Mesenchymal stem cell (in vitro differentiated cells and primary cell): Measurements from ENCODE around the gene TECPR1. TPM values are rescaled to one million over a fixed set of nuclear protein-coding genes. Genes with fewer than 3 reads are reported as not detected.

ENCODE experiments used
- DNase-seq: peaks from one replicate; pipeline ENCODE4 v3.0.0-alpha.2; 2013
- H2AFZ ChIP-seq: one replicate; pipeline ENCODE4 v1.6.1; 2013; ENCODE audit warnings: low read depth, mild to moderate bottlenecking, control low read depth, inconsistent platforms, low read length, moderate library complexity
- H2AK5ac ChIP-seq: 2 replicates; pipeline ENCODE4 v1.6.1; 2013; ENCODE audit warnings: low read length, moderate library complexity, mild to moderate bottlenecking, inconsistent platforms; ENCODE audit not compliant: severe bottlenecking
- H2BK120ac ChIP-seq: one replicate; pipeline ENCODE4 v1.6.1; 2013; ENCODE audit warnings: low read depth, mild to moderate bottlenecking, inconsistent platforms, low read length, moderate library complexity
- H2BK12ac ChIP-seq, 2 experiments: one replicate each; pipeline ENCODE4 v1.6.1; 2013; ENCODE audit warnings: inconsistent platforms in 2 of 2, low read length in 2 of 2, mild to moderate bottlenecking in 2 of 2, moderate library complexity in 2 of 2, control low read depth in 1 of 2
- H2BK15ac ChIP-seq: one replicate; pipeline ENCODE4 v1.6.1; 2013; ENCODE audit warnings: mild to moderate bottlenecking, low read depth, inconsistent platforms; ENCODE audit not compliant: poor library complexity, severe bottlenecking
- H2BK5ac ChIP-seq: 2 replicates; pipeline ENCODE4 v1.6.1; 2013; ENCODE audit warnings: low read depth, mild to moderate bottlenecking, low read length, control low read depth, inconsistent platforms; ENCODE audit not compliant: poor library complexity, severe bottlenecking
- H3K14ac ChIP-seq, 2 experiments: one replicate each; pipeline ENCODE4 v1.6.1; 2013; ENCODE audit warnings: inconsistent platforms in 2 of 2, low read length in 2 of 2, control low read depth in 1 of 2, mild to moderate bottlenecking in 1 of 2, moderate library complexity in 1 of 2
- H3K18ac ChIP-seq, 2 experiments: one replicate each; pipeline ENCODE4 v1.6.1; 2013; ENCODE audit warnings: inconsistent platforms in 2 of 2, low read length in 2 of 2, control low read depth in 1 of 2, low read depth in 1 of 2, mild to moderate bottlenecking in 1 of 2
- H3K23ac ChIP-seq, 2 experiments: one replicate each; pipeline ENCODE4 v1.6.1; 2013; ENCODE audit warnings: inconsistent platforms in 2 of 2, low read length in 2 of 2, mild to moderate bottlenecking in 2 of 2, moderate library complexity in 2 of 2, control low read depth in 1 of 2
- H3K27ac ChIP-seq: 2 replicates; pipeline ENCODE4 v1.5.1; 2013; ENCODE audit warnings: mild to moderate bottlenecking, moderate library complexity, low read length, control low read depth, inconsistent platforms; ENCODE audit not compliant: poor library complexity, severe bottlenecking
- H3K27me3 ChIP-seq, 2 experiments: 2 replicates each; pipeline versions ENCODE4 v1.6.1 to v1.7.0; 2013; ENCODE audit warnings: low read length in 2 of 2, mild to moderate bottlenecking in 2 of 2, moderate library complexity in 2 of 2, control low read depth in 1 of 2, inconsistent platforms in 1 of 2; ENCODE audit not compliant: control insufficient read depth in 1 of 2, insufficient read depth in 1 of 2
- H3K36me3 ChIP-seq, 2 experiments: 2 replicates each; pipeline versions ENCODE4 v1.6.1 to v1.7.0; 2013; ENCODE audit warnings: low read length in 2 of 2, control low read depth in 1 of 2, inconsistent platforms in 1 of 2, low read depth in 1 of 2, mild to moderate bottlenecking in 1 of 2; ENCODE audit not compliant: insufficient read depth in 2 of 2, control insufficient read depth in 1 of 2
- H3K4ac ChIP-seq, 2 experiments: one replicate each; pipeline ENCODE4 v1.6.1; 2013; ENCODE audit warnings: inconsistent platforms in 2 of 2, low read length in 2 of 2, mild to moderate bottlenecking in 2 of 2, moderate library complexity in 2 of 2, control low read depth in 1 of 2, low read depth in 1 of 2
- H3K4me1 ChIP-seq: 2 replicates; pipeline ENCODE4 v1.6.1; 2013; ENCODE audit warnings: low read depth, low read length, control low read depth; ENCODE audit not compliant: control insufficient read depth, insufficient read depth
- H3K4me2 ChIP-seq: 2 replicates; pipeline ENCODE4 v1.6.1; 2013; ENCODE audit warnings: low read length, mild to moderate bottlenecking, inconsistent platforms; ENCODE audit not compliant: poor library complexity, severe bottlenecking
- H3K4me3 ChIP-seq, 2 experiments: 2 replicates each; pipeline versions ENCODE4 v1.5.1 to v1.7.0; 2013; ENCODE audit warnings: low read length in 2 of 2, mild to moderate bottlenecking in 2 of 2, control low read depth in 1 of 2, low read depth in 1 of 2; ENCODE audit not compliant: insufficient read depth in 1 of 2
- H3K79me1 ChIP-seq: replicated peaks from 2 replicates; pipeline ENCODE4 v1.6.1; 2013; ENCODE audit warnings: mild to moderate bottlenecking, control low read depth, low read length, inconsistent platforms; ENCODE audit not compliant: poor library complexity, severe bottlenecking
- H3K9ac ChIP-seq: 2 replicates; pipeline ENCODE4 v1.7.0; 2013; ENCODE audit warnings: mild to moderate bottlenecking, low read length, moderate library complexity
- H3K9me3 ChIP-seq: 2 replicates; pipeline ENCODE4 v1.7.0; 2013; ENCODE audit warnings: mild to moderate bottlenecking, low read length; ENCODE audit not compliant: control insufficient read depth
- H4K8ac ChIP-seq: one replicate; pipeline ENCODE4 v1.6.1; 2013; ENCODE audit warnings: inconsistent platforms, mild to moderate bottlenecking, low read length, moderate library complexity
- H4K91ac ChIP-seq: one replicate; pipeline ENCODE4 v1.6.1; 2013; ENCODE audit warnings: mild to moderate bottlenecking, low read length, inconsistent platforms
- WGBS: methylation state at CpG from one replicate; pipeline ENCODE4 v1.1.7; 2013; ENCODE audit warnings: mixed read lengths; 5-methylcytosine and 5-hydroxymethylcytosine counted together
- polyA plus RNA-seq, 2 experiments: library from polyadenylated mRNA; stranded (reverse); fragments of 200-250 nt; gene quantifications; one replicate each; pipeline ENCODE4 v1.2.3, GENCODE V29; 2013

TECPR1 gene
- 7.4 TPM for polyA plus RNA-seq (2013, experiment 1 of 2)
- polyA plus RNA-seq (2013, experiment 2 of 2) = 7.4 TPM

- Histone ChIP-seq H2AFZ (peak within 1 kb of the TSS; percentile 99), H3K23ac (peak within 1 kb of the TSS in 1 of 2 experiments; percentile 67), H3K36me3 (peaks cover 17 to 30% of the 10 kb centered on the region in 2 experiments), H3K9ac (peak within 1 kb of the TSS; percentile 91), H3K27ac (no peak within 1 kb of the TSS), H3K4me1 (peaks cover 13% of the 10 kb centered on the region), H3K27me3 (no peaks in the 10 kb centered on the region), H3K4me3 (peak within 1 kb of the TSS; percentile 97 to 100), H3K9me3 (no peaks in the 10 kb centered on the region), H2AK5ac (no peak within 1 kb of the TSS), H3K4me2 (peak within 1 kb of the TSS; percentile 84), H2BK5ac (no peak within 1 kb of the TSS), H2BK15ac (no peak within 1 kb of the TSS), H2BK120ac (no peak within 1 kb of the TSS), H3K18ac (peak within 1 kb of the TSS in 1 of 2 experiments; percentile 96), H3K14ac (peak within 1 kb of the TSS in 1 of 2 experiments; percentile 89), H4K8ac (peak within 1 kb of the TSS; percentile 97), H2BK12ac (no peak within 1 kb of the TSS), H3K79me1 (peaks cover 47% of the 10 kb centered on the region), H4K91ac (peak within 1 kb of the TSS; percentile 59), H3K4ac (peak within 1 kb of the TSS; percentile 20 to 57)
- 2% methylated on average over 53 of the region's 69 CpGs for WGBS
- peak; percentile 93 for DNase-seq
Measured at GRCh38 chr7:98251601-98252424, at the start of gene TECPR1. TSS of gene TECPR1 (minus strand) at chr7:98252232. CDS start at chr7:98246146, 6,086 bp downstream.

- H2AK5ac ChIP-seq = no peak overlapping the region
- H4K91ac ChIP-seq = no peak overlapping the region
- H3K9ac ChIP-seq = no peak overlapping the region
- no peak overlapping the region for H2BK5ac ChIP-seq
- no peak overlapping the region for H3K4me3 ChIP-seq
- peaks cover 47% of the 10 kb centered on the region for H3K79me1 ChIP-seq
- no peak overlapping the region for H2AFZ ChIP-seq
- DNase-seq = no peak
- peak overlapping the region in 1 of 2 experiments; percentile 25 for H3K18ac ChIP-seq
- H2BK12ac ChIP-seq = peak overlapping the region in 1 of 2 experiments; percentile 12
- WGBS = 85% methylated on average over 26 of the region's 26 CpGs
- no peaks in the 10 kb centered on the region for H3K27me3 ChIP-seq
- H3K14ac ChIP-seq = no peak overlapping the region
- H3K4me1 ChIP-seq = peaks cover 2% of the 10 kb centered on the region
- no peak overlapping the region for H2BK120ac ChIP-seq
- peak overlapping the region; percentile 39 for H4K8ac ChIP-seq
- H3K23ac ChIP-seq = no peak overlapping the region
- no peak overlapping the region for H3K27ac ChIP-seq
- H3K36me3 ChIP-seq = peaks cover 38 to 69% of the 10 kb centered on the region in 2 experiments
- no peaks in the 10 kb centered on the region for H3K9me3 ChIP-seq
- no peak overlapping the region for H3K4ac ChIP-seq
- no peak overlapping the region for H2BK15ac ChIP-seq
- no peak overlapping the region for H3K4me2 ChIP-seq
Measured at GRCh38 chr7:98300595-98301372, 48.8 kb upstream of the TECPR1 start.

GRCh38 chr7:98297626-98298286 is 45.7 kb upstream of the TECPR1 start:
- Histone ChIP-seq H2BK5ac (no peak overlapping the region), H3K27me3 (no peaks in the 10 kb centered on the region), H3K36me3 (peaks cover 60 to 76% of the 10 kb centered on the region in 2 experiments), H3K14ac (no peak overlapping the region), H3K18ac (no peak overlapping the region), H3K4me1 (peaks cover 13% of the 10 kb centered on the region), H4K8ac (no peak overlapping the region), H2BK15ac (no peak overlapping the region), H3K27ac (no peak overlapping the region), H3K4me3 (no peak overlapping the region), H3K4ac (no peak overlapping the region), H3K9ac (no peak overlapping the region), H2AFZ (no peak overlapping the region), H3K79me1 (peaks cover 36% of the 10 kb centered on the region), H2AK5ac (no peak overlapping the region), H3K4me2 (no peak overlapping the region), H3K23ac (no peak overlapping the region), H3K9me3 (no peaks in the 10 kb centered on the region), H2BK12ac (no peak overlapping the region), H4K91ac (no peak overlapping the region), H2BK120ac (no peak overlapping the region)
- DNase-seq = no peak
- 90% methylated on average over 21 of the region's 21 CpGs for WGBS
